ENCODE results near the gene DSC1. TPM values are rescaled to one million over a fixed set of nuclear protein-coding genes. Genes with fewer than 3 reads are reported as not detected.

The DSC1 gene
- total RNA-seq, 1 donor from 2014 or later: not detected

DNA sequence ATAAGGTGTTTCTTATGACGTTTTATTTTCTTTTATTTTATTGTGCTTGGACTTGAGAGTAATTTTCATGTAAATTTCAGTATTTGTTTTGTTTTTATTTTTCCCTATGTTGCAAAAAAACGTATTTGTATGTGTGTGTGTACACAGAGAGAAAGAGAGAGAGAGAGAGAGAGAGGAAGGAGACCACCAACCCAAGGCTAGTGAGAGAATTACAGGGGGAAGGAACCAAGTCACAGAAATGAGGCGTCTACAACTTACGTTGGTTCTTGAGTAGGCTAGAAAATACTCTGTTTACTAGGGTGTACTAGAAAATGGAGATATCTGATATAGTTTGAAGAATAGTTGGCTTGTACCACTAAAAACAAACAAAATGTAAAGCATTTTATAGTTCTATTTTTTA is 7.7 kb upstream of the DSC1 start:
- intact Hi-C loops (cut with DNase I): no loop called here
- Histone ChIP-seq H3K36me3 (no peaks in the 10 kb centered on the region), H3K9me3 (no peaks in the 10 kb centered on the region), H3K27ac (no peak overlapping the region), H3K4me3 (no peak overlapping the region), H3K27me3 (no peaks in the 10 kb centered on the region), H3K4me1 (no peaks in the 10 kb centered on the region)
- TF ChIP-seq, protein P1, sequence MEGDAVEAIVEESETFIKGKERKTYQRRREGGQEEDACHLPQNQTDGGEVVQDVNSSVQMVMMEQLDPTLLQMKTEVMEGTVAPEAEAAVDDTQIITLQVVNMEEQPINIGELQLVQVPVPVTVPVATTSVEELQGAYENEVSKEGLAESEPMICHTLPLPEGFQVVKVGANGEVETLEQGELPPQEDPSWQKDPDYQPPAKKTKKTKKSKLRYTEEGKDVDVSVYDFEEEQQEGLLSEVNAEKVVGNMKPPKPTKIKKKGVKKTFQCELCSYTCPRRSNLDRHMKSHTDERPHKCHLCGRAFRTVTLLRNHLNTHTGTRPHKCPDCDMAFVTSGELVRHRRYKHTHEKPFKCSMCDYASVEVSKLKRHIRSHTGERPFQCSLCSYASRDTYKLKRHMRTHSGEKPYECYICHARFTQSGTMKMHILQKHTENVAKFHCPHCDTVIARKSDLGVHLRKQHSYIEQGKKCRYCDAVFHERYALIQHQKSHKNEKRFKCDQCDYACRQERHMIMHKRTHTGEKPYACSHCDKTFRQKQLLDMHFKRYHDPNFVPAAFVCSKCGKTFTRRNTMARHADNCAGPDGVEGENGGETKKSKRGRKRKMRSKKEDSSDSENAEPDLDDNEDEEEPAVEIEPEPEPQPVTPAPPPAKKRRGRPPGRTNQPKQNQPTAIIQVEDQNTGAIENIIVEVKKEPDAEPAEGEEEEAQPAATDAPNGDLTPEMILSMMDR (IDR thresholded peaks at IDR 0.05): no peak
- DNase-seq (ENCODE audit: low spot score in 2 of 2): no peak

- no peak for DNase-seq (ENCODE audit: low spot score in 2 of 2)
- TF ChIP-seq, protein P1 (IDR thresholded peaks at IDR 0.05): no peak
- Histone ChIP-seq H3K9me3 (no peaks in the 10 kb centered on the region), H3K4me3 (no peak overlapping the region), H3K27ac (no peak overlapping the region), H3K27me3 (no peaks in the 10 kb centered on the region), H3K4me1 (no peaks in the 10 kb centered on the region), H3K36me3 (no peaks in the 10 kb centered on the region)
- intact Hi-C loops (cut with DNase I): no loop called here
Measured at GRCh38 chr18:31162419-31162793, 250 bp downstream of the DSC1 start.

DNA sequence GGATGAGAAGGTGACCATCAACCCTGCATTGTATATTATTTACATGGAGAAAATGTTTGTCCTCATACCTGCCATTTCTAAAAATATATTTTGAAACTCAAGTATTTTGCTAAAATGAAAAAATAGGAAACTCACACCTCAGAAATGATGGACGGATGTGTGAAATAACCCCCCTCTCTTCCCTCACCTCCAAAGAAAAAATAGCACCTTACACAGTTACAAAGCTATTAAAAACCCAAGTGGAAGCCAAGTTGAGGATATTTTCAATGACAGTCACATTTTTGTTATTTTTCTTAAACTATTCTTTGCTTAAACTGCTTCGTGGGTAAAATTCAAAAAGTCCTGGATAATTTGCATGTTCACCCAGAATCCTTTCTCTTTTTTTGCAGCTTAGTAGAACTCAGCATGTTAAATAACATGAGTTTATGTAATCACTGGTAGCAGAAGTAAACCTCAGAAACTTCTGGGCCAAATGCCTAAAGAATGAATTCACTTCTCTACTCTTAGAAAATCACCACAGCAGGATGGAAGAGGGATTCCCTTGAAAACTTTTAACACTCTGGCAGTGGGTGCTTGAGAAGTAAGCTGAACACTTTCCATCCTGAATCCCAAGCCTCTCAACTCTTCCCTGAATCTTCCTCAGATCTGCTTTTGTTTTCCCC is 768 bp downstream of the DSC1 start:
- Histone ChIP-seq H3K27me3 (no peaks in the 10 kb centered on the region), H3K4me1 (no peaks in the 10 kb centered on the region), H3K27ac (no peak overlapping the region), H3K4me3 (no peak overlapping the region), H3K36me3 (no peaks in the 10 kb centered on the region), H3K9me3 (no peaks in the 10 kb centered on the region)
- TF ChIP-seq, protein P1 (IDR thresholded peaks at IDR 0.05): no peak
- intact Hi-C loops (cut with DNase I): no loop called here
- no peak for DNase-seq (ENCODE audit: low spot score in 2 of 2)

DNA sequence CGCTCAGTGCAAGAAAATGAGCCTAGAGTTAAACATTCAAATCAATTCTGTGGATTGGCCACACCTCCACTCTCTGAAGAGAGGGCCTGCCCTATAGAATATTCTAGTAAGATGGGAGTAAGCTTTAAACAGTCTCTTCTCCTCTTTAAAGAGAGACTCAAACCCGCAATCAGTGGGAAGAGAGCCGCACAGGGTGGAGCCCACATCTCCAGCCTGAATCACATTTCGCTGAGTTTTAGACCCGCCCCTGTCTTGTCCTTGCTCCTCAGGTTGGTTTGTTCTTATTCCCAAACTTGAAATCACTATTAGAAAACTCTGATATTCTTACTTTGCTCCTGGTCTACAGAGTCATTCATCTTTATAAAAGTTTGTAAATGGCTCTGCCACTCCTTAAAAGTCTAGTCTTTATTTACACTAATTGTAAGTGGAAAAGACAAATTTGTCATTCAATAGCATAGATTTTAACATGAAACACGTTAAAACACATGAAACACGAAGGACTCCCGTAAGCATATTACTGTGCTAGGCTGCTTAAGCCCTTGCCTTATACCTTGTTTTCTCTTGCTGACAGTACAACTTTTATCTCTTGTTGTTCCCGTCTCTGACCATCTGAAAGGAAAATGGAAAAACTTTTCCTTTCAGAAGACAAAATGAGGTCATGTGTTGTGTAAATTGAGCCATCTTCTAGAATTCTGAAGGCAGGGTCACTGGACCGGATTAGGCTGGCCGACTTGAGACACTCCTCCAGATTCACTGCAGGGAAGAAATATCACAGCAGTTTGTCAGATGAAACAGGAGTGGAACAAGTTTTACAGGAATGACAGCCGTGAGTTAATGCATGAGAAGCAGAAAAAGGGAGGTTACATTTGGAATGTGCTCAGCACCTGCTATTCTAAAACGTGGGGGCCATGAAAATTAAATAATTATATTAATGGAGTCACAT is 5.6 kb downstream of the DSC1 start:
- Histone ChIP-seq H3K36me3 (no peaks in the 10 kb centered on the region), H3K9me3 (no peaks in the 10 kb centered on the region)

DNA sequence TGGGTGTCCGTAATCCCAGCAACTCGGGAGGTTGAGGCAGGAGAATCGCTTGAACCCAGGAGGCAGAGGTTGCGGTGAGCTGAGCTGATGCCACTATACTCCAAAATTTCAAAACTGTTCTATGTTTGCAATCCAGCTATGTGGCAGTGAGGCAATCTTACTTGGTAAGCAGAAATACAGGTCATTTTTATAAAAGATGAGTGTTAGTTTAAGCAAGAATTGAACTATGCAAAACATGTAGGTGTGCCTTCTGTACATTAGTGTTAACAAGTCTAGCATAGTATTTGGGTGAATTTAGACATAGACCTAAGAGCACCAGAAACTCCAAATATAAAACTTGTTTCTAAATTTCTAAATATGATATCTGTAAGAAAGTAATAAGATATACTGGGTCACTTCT is 7.2 kb downstream of the DSC1 start:
- intact Hi-C loops (cut with DNase I): no loop called here
- H3K36me3 ChIP-seq: no peaks in the 10 kb centered on the region
- DNase-seq (ENCODE audit: low spot score in 2 of 2): no peak
- no peaks in the 10 kb centered on the region for H3K4me1 ChIP-seq
- H3K27ac ChIP-seq: no peak overlapping the region
- no peaks in the 10 kb centered on the region for H3K27me3 ChIP-seq
- H3K9me3 ChIP-seq: no peaks in the 10 kb centered on the region
- H3K4me3 ChIP-seq: no peak overlapping the region
- TF ChIP-seq, protein P1 (IDR thresholded peaks at IDR 0.05): no peak

More for the DNA sequence above, 5.6 kb downstream of the DSC1 start:
- no peak overlapping the region for H3K4me3 ChIP-seq
- H3K27ac ChIP-seq: no peak overlapping the region
- DNase-seq (ENCODE audit: low spot score in 2 of 2): no peak
- TF ChIP-seq, protein P1 (IDR thresholded peaks at IDR 0.05): no peak
- no peaks in the 10 kb centered on the region for H3K27me3 ChIP-seq
- intact Hi-C loops (cut with DNase I): no loop called here
- no peaks in the 10 kb centered on the region for H3K4me1 ChIP-seq
